IPS DF 4.7 (cell line): ENCODE data around the gene CCR5AS.

ENCODE experiments used
- DNase-seq: peaks from one replicate; pipeline ENCODE4 v3.0.0-alpha.2; 2013; ENCODE audit warnings: low spot score; ENCODE audit errors: extremely low read depth

The CCR5AS gene

GRCh38 chr3:46316206-46316605 is 90.7 kb downstream of the CCR5AS start:
- DNase-seq, result no peak

DNA sequence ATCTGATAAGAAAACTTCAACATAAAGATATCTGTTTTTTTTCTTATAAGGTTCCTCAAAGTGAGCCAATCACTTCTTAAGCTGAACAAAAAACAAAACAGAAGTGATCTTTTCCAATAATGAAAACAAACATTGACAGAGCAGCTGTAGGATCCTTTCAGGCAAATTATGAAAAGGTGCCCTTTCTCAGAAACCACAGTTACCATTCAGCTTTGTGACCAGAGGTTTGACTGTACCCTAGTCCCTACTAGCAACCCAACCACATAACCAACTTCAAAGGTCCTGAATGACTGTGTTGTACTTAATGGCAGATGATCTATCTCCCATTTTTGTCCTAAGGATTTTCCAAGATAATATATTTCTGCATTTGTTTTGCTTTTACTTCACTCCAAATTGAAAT is 92.3 kb downstream of the CCR5AS start:
- no peak for DNase-seq
